Loucy (cell line): ENCODE results near the gene RBFOX2.

Experiments
- CTCF ChIP-seq: fragments of 200-600 bp; sonication (generic); conservative IDR thresholded peaks from 2 replicates; pipeline ENCODE4 v1.5.1; 2014; ENCODE audit warnings: mild to moderate bottlenecking, antibody characterized with exemption, low read length
- EZH2phosphoT487 ChIP-seq: fragments of 200-600 bp; IDR thresholded peaks from 2 replicates; pipeline ENCODE4 v1.6.1; 2018; ENCODE audit warnings: antibody characterized with exemption, mild to moderate bottlenecking, moderate library complexity, borderline replicate concordance

GRCh38 chr22:35742342-35743100 lies 286.1 kb downstream of the RBFOX2 start:
- TF ChIP-seq CTCF = no peak
- no peak for TF ChIP-seq EZH2phosphoT487
